Midbrain (tissue), 1 donor: Measurements from ENCODE around the gene ZNF791.
"Not testable (repeated sequence)": the region's sequence is repeated elsewhere in the genome, so short reads cannot be mapped to it uniquely, and the experiment has no call there.

Experiments used
- DNase-seq: peaks from one replicate; lab custom pipeline; 2025; lab: John Stamatoyannopoulos, UW

The ZNF791 gene

DNA sequence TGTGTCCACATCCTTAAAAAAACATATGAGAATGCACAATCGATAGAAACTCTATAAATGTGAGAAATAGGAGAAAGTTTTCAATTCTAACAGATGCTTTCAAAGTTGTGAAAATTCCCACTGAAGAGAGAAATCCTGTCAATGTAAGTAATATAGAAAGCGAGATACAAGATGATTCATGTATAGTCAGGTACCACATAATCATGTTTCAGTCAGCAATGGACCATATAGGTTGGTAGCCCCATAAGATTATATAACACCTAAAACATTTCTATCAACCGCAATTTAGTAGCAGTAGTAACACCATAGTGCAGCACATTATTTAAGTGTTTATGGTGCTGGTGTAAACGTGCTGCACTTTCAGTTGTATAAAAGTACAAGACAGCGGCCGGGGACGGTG is 18.5 kb downstream of the ZNF791 start:
- no peak for DNase-seq

DNA sequence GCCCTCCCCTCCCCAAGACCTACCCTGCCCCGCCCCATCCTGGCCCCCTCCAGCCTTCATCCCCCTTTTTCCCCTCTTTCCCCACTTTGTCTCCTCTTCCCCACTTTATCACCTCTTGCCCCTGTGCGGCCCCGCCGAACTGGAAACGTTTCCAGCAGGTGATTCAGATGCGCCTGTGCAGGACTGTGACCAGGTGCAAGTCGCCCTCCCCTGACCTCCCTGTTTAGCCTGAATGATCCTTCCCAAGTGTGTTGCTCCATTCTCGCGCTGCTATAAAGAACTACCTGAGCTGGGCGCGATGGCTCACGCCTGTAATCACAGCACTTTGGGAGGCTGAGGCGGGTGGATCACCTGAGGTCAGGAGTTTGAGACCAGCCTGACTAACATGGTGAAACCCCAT is 25.9 kb downstream of the ZNF791 start:
- no peak for DNase-seq

GRCh38 chr19:12638611-12639182 is 28.0 kb downstream of the ZNF791 start:
- no peak for DNase-seq

GRCh38 chr19:12639901-12640613 is 29.3 kb downstream of the ZNF791 start:
- DNase-seq, result peak; percentile 64

GRCh38 chr19:12641456-12641855 is 30.7 kb downstream of the ZNF791 start:
- no peak for DNase-seq

- no peak for DNase-seq
These were observed 31.8 kb downstream of the ZNF791 start for GRCh38 chr19:12642506-12642905.

DNA sequence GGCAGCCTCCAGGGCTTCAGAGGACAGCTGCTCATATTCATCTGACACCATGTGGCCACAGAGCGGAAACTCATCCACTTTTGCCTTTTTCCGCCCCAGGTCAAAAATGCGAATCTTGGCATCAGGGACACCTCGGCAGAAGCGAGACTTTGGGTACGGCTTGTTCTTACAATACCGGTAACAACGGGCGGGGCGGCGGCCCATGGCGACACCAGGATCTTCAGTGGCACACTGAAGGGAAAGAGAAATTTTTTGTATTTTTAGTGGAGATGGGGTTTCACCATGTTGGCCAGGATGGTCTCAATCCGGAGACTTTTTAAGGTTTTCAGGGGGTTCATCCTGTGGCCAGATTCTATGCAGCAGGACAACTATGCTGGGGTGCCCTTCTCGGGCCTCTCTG is 33.0 kb downstream of the ZNF791 start:
- not testable (repeated sequence) for DNase-seq

DNA sequence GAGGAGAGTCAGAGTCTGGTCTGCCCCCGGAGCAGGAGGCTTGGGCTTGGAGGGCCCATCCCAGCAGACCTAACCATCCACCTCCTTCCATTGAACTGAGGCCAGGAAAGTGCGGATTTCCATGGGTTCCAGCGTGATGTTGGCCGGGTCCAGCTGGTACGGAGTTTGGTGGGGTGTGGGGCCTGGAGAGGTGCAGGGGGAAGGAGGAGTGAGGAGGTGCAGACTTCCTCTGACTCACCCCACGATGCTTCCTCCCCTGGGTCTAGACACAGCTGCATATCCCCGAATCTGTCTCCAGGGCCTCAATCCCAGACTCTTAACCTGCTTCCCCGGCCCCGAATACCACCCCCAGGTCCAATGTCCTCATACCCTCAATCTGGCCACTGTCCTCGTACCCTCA is 35.8 kb downstream of the ZNF791 start:
- no peak for DNase-seq

GRCh38 chr19:12647047-12647446 is 36.3 kb downstream of the ZNF791 start:
- DNase-seq, result no peak

DNA sequence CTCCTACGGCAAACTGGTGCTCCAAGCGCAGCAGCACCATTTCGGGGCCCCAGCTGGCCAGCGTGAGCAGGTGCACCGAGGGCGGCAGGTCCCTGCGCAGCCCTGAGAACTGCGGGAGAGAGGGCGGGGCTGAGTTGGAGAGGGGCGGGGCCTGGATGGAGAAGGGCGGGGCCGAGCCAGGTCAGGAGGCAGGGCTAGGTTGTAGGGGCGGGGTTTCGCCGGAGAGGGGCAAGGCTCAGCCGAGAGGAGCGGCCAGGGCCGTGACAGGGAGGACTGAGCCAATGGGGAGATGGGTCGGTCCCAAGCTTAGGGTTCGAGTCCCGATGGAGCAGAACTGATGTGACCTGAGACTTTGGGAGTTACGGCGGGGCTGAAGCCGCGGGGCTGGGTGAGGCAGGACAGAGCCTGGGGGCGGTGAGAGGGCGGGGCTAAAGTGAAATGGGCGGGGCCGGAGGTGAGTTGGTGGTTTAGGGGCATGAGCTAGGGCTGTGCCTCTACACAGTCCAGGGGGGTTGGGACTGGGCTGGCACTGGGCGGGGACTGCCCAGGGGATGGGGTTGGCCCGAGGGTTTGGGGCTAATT is 36.9 kb downstream of the ZNF791 start:
- no peak for DNase-seq

DNA sequence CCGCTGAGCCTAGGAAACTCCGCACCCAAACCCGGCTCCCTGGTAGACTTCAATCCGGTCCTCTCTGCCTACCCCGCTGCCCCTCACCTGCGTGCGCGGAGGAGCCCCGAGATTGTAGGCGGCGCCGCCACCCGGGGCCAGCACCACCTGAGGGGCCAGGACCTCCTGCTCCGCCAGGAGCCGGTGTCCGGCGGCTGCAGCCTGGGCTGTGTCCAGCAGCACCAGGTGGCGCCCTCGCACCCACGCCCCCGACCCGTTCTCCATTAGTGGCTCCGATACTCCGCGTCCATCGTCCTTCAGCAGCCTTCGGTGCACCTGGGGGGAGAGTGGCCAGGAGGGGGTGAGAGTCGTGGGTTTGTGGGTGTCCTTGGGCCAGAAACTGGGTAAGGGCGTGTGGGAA is 37.4 kb downstream of the ZNF791 start:
- no peak for DNase-seq

DNA sequence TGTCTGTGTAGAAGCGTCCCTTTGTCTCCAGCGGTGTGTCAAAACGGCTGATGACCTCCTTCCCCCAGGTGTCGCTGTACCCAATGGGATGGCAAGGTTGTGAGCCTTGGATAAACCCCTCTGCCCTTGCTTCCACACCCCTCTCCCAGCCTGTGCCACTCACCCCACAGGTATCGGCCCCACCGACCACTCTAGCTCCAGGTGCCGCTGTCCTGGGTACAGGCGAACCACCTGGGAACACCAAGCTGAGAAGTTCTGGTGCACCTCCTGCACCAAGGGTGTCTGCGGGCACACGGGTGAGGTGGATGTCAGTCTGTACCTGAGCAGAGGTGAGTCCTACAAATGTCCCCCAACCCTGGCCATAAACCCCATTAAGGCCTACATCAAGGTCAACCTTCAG is 39.2 kb downstream of the ZNF791 start:
- no peak for DNase-seq

GRCh38 chr19:12652219-12652618 is 41.5 kb downstream of the ZNF791 start:
- no peak for DNase-seq

DNA sequence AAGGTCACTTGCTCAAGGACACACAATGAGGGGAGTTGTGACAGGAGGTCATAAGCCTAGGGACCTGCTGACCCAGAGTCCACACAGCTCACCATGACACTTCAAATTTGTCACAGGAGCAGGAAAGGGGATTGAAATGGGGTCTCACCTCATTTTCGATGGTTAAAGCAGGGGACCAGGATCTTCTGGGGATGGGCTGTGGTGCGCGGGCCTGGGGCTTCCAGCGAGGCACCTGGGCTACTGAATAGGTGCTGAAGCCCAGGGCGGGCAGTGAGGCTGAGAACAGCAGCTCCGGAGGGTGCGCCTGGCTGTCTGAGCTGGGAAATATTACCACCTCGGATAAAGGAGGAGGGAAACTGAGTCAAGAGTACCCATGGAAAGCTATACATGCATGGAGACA is 44.8 kb downstream of the ZNF791 start:
- DNase-seq, result no peak

GRCh38 chr19:12656899-12657571 is 46.3 kb downstream of the ZNF791 start:
- no peak for DNase-seq

- DNase-seq, result no peak
These were observed 47.2 kb downstream of the ZNF791 start for GRCh38 chr19:12657966-12658365.

GRCh38 chr19:12660980-12661379 is 50.3 kb downstream of the ZNF791 start:
- DNase-seq, result peak; percentile 25

DNA sequence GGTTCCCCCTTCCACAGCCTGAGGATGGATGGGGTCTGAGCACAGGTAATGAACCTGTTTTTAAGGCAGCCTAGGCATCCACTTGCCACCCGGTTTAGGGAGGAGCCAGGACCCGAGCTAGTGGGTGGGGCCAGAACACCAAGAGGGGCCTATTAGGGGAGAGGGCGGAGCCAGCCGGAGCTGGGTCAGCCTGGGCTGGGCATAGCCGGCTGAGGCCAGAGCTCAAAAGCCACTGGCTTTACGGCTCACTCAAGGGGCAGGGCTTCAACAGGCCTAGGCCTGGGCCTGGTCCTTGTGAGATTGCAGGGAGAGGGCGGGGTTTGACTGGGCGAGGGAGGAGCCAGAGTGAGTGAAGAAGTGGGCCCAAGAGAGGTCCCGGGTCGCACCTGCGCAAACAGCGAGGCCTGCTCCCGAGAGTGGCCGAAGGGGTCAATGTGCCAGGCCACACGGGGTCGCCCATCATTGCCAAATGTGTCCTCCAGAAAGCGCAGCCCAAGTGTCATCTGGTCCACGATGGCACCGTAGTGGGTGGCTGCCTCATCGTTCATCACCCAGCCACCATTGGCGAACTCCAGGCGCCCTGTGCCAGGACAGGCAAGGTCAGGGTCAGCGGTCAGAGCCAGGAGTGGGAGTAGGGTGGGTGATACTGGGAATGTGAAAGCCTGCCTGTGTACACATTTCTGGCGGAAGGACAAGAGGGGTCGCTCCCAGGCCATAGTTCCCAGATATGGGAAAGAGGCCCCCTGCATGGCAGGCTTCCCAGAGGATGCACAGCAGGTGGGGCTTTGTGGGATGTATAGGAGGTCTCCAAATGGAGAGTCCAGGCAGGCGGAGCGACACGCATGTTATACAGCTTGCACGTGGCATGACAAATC is 53.9 kb downstream of the ZNF791 start:
- DNase-seq, result no peak

GRCh38 chr19:12665281-12665573 is 54.5 kb downstream of the ZNF791 start:
- DNase-seq, result peak; percentile 26

DNA sequence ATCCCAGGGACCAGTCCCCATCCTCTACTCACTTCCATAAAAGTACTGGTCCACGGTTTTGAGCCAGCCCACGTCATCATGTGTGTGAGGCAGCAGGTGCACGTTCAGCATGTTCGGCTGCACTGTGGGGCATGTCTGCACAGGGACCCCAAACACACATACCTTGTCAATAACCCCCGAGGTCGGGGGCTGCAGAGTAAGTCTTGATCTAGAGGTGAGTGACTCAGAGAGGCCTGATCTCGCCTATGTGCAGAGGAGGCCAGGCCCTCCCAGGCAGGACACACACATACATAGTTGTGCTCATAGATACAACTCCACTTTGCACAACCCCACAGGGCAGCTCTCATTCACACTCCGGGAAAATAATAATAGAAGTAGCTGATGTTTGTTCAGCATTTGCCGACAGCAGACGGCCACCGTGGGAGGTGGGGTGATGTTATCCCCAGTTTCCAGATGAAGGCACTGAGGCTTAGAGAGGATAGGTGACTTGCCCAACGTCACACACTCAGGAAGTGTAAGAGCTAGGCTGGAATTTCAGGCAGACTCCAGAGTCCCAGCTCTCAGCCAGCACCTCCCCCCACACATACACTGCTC is 55.0 kb downstream of the ZNF791 start:
- no peak for DNase-seq

DNA sequence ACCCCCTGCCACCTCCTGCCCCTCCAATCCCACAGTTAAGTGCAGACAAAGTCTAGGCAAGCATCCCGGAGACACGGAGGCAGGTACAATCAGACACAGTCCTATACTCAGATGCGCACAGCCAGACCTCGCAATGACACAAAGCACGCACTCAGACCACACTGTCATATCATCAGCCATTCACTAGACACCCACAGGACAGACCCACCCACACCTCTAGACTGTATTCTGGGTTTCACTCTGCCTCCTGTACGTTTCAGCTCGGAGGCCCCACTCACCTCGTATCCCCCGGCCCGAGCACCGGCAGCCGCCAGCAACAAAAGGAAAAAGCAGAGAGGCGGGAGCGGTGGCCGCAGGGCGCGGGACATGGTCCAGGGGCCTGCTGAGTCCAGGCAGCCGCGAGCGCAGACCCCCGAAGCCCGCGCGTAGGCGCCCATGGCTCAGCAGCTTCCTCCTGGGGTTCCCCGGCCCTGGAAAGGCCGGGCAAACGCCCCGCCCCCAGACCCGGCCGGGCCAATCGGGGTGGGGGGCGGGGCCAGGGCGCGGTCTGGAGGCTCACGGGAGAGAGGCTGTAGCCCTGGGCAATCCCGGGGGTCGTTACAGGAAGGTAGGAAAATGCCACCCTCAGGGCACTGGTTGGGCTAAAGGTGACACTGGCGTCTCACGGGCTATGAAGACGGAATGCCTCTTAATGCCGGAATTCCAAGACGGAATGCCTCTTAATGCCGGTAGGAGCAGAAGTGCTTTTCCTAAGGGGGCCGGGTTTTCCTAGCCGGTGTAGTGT is 55.7 kb downstream of the ZNF791 start, which contains the start of the genes MAN2B1 and WDR83:
MAN2B1 (minus strand) TSS at position 478 of the 784 bp plus-strand sequence; CDS start at position 437, 41 bp downstream.
WDR83 (plus strand) TSS at position 543 of the 784 bp plus-strand sequence. CDS start 2,984 bp downstream, outside the sequence.
- peak; percentile 84 for DNase-seq
